ENCODE data around the gene TRIM36. TPM values are rescaled to one million over a fixed set of nuclear protein-coding genes. Genes with fewer than 3 reads are reported as not detected.

The TRIM36 gene
- total and polyA plus RNA-seq, 2 of the 8 experiments (the other 6 are each of a cell fraction or from before 2014, with no cell fraction given): 8.5 to 14.1 TPM

DNA sequence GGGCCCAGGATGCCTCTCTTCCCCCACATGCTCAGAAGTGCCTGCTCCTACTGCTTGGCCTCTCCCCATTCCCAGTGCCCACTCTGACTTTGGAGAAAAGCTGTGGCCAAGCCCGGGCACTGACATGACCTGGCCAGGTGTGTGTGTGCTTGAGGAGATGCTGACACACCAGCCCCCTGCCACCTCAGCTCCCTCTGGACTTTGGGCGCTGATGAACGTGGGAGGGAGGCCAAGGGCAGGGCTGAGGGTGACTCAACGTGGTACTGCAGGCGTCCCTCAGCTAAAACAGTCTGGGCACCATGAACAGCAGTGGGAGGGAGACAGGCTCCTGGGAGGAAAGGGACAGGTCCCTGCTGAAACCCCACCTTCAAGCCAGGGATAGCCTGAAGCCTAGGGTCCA is 3.9 kb downstream of the TRIM36 start (continued):
- no peak for TF ChIP-seq SAP30 (IDR thresholded peaks at IDR 0.05; ENCODE audit: insufficient read depth, insufficient replicate concordance, low read length)
- TF ChIP-seq SIN3A (conservative IDR thresholded peaks at IDR 0.05 in 1 of 2, IDR thresholded peaks at IDR 0.05 in 1 of 2; ENCODE audit: low read depth in 1 of 2, low read length in 2 of 2): no peak
- no peak for TF ChIP-seq RFX5 (IDR thresholded peaks at IDR 0.05; ENCODE audit: borderline replicate concordance, low read depth, low read length)
- TF ChIP-seq SIX5 (IDR thresholded peaks at IDR 0.05; ENCODE audit: low read depth, low read length): no peak
- no peak for TF ChIP-seq KDM5A (IDR thresholded peaks at IDR 0.05; ENCODE audit: low read length)
- no peak for TF ChIP-seq KDM1A (IDR thresholded peaks at IDR 0.05; ENCODE audit: borderline replicate concordance, low read length)
